Measurements from ENCODE around the gene RABAC1. TPM values are rescaled to one million over a fixed set of nuclear protein-coding genes. Genes with fewer than 3 reads are reported as not detected.
A peak's percentile ranks its signal among the peaks of the same experiment; 100 is the strongest.

RABAC1 gene
- total RNA-seq, 1 donor from 2014 or later = 360 TPM

DNA sequence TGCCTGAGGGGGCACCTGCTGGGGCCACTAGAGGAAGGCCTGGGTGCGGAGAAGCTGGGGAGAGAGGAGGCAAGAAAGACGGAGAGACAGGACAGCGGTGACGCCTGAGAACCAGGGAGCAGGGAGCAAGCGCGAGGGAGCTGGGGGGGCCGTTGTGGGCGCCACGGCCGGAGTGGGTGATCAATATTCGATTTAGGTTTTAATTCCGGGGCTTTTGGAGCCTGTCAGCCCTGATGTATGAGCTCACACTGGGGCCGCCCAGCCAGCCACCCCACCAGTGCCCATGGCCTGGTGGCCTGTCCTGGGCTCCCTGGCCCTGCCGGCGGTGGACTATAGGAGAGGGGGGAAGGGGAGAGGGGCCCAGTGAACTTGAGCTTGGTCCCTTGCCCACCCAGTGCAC lies 22.2 kb downstream of the RABAC1 start:
- peaks cover 33% of the 10 kb centered on the region for H3K27me3 ChIP-seq
- no peak overlapping the region for H3K4me3 ChIP-seq
- H3K27ac ChIP-seq = no peak overlapping the region
- TF ChIP-seq, protein P1, sequence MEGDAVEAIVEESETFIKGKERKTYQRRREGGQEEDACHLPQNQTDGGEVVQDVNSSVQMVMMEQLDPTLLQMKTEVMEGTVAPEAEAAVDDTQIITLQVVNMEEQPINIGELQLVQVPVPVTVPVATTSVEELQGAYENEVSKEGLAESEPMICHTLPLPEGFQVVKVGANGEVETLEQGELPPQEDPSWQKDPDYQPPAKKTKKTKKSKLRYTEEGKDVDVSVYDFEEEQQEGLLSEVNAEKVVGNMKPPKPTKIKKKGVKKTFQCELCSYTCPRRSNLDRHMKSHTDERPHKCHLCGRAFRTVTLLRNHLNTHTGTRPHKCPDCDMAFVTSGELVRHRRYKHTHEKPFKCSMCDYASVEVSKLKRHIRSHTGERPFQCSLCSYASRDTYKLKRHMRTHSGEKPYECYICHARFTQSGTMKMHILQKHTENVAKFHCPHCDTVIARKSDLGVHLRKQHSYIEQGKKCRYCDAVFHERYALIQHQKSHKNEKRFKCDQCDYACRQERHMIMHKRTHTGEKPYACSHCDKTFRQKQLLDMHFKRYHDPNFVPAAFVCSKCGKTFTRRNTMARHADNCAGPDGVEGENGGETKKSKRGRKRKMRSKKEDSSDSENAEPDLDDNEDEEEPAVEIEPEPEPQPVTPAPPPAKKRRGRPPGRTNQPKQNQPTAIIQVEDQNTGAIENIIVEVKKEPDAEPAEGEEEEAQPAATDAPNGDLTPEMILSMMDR (IDR thresholded peaks at IDR 0.05) = no peak
- no peaks in the 10 kb centered on the region for H3K36me3 ChIP-seq
- no peaks in the 10 kb centered on the region for H3K9me3 ChIP-seq
- intact Hi-C loops (cut with DNase I) = no loop called here
- DNase-seq (ENCODE audit: low spot score in 2 of 2) = no peak
- peaks cover 5 to 13% of the 10 kb centered on the region in 2 donors for H3K4me1 ChIP-seq

DNA sequence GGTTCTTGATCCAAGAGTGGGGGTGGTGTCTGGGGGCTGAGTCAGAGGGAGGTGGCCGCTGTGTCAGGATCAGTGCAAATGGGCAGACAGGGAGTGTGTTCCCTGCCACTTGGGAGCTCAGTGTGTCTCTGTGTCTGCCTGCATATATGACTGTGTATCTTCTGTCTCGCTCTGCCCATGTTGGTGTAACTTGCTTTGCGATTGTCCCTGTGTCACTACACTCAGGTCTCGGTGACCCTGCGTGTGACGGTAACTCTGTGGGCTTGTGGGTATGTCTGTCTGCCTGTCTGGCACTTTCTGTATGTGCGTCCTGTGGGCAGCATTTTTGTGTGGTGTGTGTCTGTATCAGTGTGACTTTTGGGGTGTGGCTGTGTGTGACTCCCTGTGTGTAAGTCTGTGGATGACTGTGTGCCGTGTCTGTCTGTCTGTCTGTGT lies 22.7 kb downstream of the RABAC1 start:
- Histone ChIP-seq H3K9me3 (no peaks in the 10 kb centered on the region), H3K4me3 (no peak overlapping the region), H3K27ac (no peak overlapping the region), H3K27me3 (peaks cover 37% of the 10 kb centered on the region), H3K4me1 (peaks cover 5 to 13% of the 10 kb centered on the region in 2 donors), H3K36me3 (no peaks in the 10 kb centered on the region)
- intact Hi-C loops (cut with DNase I) = no loop called here
- DNase-seq (ENCODE audit: low spot score in 2 of 2) = no peak
- TF ChIP-seq, protein P1 (IDR thresholded peaks at IDR 0.05) = no peak

DNA sequence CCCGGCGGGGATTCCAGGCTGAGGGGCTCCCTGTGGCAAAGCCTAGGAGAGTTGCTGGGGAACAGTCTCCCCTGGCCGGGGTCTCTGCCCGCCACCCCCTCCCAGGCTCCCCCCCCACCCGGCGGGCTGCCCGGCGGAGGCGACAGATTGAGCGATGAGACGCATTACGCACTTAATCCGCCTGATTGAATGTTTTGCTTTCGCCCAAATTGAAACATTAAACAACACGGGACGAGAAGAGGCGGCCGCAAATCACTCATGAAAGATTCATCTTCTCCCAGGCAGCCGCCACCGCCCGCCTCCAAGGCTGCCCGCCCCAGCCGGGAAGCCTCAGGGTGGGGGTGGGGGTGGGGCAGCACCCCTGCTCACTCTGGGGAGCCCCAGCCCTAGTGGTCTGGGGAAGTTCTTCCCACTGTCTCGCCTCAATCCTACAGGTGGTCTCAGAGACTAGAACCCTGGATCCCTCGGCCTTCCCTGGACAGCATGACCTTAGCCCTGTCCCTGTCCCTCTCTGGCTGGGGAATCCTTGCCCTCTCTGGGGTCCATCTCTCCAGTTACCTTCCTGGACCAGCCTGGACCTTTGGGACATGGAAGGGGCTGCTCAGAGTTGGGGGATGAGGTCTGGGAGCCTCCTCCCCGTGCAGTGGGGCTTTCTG lies 23.2 kb downstream of the RABAC1 start:
- Histone ChIP-seq H3K27ac (no peak overlapping the region), H3K27me3 (peaks cover 33% of the 10 kb centered on the region), H3K36me3 (no peaks in the 10 kb centered on the region), H3K4me3 (no peak overlapping the region), H3K4me1 (peaks cover 2 to 9% of the 10 kb centered on the region in 2 donors), H3K9me3 (no peaks in the 10 kb centered on the region)
- intact Hi-C loops (cut with DNase I) = no loop called here
- no peak for DNase-seq (ENCODE audit: low spot score in 2 of 2)
- TF ChIP-seq, protein P1 (IDR thresholded peaks at IDR 0.05) = no peak

DNA sequence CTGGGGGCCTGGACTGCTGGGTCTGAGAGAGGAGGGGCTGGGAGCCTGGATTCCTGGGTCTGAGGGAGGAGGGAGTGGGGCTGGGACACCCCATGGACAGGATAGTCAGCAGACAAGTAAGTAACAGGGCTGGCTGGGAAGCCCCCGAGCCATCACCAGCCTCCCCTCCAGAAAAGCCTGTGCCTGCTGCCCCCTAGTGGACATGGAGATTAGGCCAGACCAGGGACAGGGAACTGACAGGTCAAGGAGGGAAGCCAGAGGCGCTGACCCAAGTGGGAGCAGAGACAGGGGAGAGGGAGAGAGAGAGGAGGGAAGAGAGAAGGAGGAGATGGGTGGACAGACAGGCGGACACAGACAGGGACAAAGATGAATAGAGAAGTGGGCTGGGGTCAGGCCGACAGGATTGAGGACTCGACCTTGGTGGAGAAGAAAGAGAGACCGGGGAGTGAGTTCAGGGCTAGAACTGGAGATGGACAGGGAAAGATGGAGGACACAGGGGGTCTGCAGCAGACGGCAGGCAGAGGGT lies 24.2 kb downstream of the RABAC1 start:
- Histone ChIP-seq H3K4me3 (no peak overlapping the region), H3K4me1 (peaks cover 0 to 1% of the 10 kb centered on the region in 2 donors), H3K27me3 (peaks cover 27% of the 10 kb centered on the region), H3K27ac (no peak overlapping the region), H3K36me3 (no peaks in the 10 kb centered on the region), H3K9me3 (no peaks in the 10 kb centered on the region)
- intact Hi-C loops (cut with DNase I) = no loop called here
- TF ChIP-seq, protein P1 (IDR thresholded peaks at IDR 0.05) = peak; percentile 51 to 72 (median 68)
- DNase-seq (ENCODE audit: low spot score in 2 of 2) = no peak

DNA sequence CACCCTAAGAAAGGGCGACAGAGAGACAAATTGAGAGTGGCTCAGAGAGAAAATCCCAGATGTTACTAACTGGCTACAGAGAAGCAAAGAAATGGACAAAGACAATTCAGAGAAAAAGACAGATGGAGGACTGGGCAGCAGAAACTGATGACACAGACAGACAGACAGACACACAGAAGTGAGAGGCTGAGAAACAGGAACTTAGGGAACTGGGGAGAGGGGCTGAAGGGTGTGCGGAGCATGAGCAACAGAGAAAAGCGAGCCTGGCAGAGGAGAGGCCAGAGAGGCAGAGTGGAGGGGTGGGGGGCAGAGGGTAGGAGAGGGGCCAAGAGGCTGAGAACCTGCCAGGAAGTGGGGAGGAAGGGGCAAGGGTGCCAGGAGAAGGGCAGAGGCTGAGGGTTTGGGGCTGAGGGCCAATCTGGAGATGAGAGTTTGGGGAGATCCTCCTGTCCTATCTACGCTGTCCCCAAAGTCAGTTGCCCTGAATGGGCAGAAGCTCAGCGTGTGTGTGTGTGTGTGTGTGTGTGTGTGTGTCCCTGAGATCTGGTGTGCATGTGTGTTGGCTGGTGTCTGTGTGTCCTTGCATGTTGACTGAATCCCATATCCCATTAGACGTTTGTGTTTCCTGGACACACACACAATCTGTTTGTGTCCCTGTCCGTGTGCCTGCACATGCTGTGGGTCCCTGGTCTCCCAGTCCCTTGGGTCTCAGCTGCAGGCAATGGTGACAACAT lies 25.3 kb downstream of the RABAC1 start:
- DNase-seq (ENCODE audit: low spot score in 2 of 2) = no peak
- Histone ChIP-seq H3K27ac (no peak overlapping the region), H3K4me3 (no peak overlapping the region), H3K36me3 (no peaks in the 10 kb centered on the region), H3K4me1 (no peaks in the 10 kb centered on the region), H3K27me3 (peaks cover 34% of the 10 kb centered on the region), H3K9me3 (no peaks in the 10 kb centered on the region)
- intact Hi-C loops (cut with DNase I) = no loop called here
- TF ChIP-seq, protein P1 (IDR thresholded peaks at IDR 0.05) = no peak

Data from ascending aorta (tissue), 2 donors.